NCI-H1930 (cell line): ENCODE measurements around the gene POLR2E.

Experiments
- DNase-seq, 2 experiments: peaks; one replicate each; lab custom pipeline; 2025; lab: John Stamatoyannopoulos, UW

The POLR2E gene

DNA sequence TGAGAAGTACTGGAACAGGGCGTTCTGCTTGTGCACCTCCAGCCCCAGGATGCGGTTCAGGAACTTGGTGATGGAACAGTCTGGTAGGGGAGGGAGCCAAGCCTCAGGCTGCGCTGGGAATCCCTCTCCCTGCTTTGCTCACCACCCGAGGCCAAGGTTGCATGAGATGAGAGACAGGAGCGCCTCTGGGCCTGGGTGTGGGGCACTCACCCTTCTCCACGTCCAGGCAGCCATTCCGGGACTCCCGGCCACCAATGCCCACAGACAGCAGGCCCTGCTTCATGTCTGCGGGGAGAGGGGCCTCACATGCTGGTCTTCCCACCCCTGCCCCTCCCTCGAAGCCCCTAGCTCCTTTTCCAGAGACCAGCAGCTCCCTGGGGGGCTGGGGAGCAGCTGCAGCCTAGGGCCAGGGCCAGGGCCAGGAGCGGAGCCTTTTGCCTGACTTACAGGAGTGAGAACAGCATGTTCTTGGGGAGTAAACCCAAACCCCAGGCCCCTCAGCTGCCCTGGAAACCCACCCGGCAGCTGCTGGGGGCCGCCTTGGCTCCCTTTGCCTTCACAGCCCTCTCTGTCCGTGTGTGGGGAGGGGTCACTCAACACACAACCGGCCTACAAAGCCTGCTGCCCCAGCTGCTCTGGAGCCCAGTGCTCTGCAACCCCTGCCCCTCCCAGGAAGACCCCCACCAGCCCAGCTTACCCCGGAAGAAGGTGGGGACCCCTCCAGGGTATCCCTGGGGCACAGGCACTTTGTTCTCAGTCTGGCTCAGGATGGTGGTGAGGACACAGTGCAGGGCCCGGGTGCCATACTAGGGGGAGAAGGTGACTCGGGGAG lies 15.8 kb upstream of the POLR2E start:
- no peak for DNase-seq

DNA sequence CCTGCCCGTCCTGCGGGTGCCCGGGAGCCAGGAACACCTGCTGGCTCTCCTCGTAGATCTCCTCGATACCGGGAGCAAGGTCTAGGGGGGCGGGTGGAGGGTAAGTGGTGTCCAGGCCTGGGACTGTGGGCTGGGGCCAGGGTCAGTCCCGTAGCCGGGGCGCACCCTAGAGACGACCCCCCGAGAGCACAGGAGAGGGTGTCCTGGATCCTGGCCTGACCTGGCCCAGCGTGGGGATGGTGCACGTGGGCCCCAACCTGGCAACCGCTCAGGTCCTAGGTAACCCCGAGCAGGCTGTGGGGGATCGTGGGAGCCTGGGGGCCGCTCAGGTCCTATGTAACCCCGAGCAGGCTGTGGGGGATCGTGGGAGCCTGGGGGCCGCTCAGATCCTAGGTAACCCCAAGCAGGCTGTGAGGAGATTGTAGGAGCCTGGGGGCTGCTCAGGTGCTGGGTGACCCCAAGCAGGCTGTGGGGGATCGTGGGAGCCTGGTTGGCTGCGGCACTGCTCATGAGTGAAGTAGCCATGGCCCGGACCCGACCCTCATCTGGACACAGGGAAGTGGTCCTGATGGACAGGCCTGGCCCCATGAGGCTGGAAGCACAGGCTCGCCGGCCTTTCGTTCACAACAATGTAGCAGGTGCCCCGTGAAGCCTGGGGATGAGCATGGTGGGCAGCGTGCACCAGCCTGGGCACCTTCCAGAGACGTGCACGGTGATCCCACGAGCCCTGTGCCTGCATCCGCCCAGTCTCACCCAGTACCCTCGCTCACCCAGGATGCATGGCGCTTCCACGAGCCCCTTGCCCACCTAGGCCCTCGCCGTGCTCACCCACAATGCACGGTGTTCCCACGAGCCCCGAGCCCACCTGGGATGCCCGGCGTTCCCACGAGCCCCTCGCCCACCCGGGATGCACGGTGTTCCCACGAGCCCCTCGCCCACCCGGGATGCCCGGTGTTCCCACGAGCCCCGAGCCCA lies 14.8 kb upstream of the POLR2E start:
- no peak for DNase-seq

- DNase-seq: no peak
Observed at GRCh38 chr19:1109032-1109551, 13.9 kb upstream of the POLR2E start.

DNA sequence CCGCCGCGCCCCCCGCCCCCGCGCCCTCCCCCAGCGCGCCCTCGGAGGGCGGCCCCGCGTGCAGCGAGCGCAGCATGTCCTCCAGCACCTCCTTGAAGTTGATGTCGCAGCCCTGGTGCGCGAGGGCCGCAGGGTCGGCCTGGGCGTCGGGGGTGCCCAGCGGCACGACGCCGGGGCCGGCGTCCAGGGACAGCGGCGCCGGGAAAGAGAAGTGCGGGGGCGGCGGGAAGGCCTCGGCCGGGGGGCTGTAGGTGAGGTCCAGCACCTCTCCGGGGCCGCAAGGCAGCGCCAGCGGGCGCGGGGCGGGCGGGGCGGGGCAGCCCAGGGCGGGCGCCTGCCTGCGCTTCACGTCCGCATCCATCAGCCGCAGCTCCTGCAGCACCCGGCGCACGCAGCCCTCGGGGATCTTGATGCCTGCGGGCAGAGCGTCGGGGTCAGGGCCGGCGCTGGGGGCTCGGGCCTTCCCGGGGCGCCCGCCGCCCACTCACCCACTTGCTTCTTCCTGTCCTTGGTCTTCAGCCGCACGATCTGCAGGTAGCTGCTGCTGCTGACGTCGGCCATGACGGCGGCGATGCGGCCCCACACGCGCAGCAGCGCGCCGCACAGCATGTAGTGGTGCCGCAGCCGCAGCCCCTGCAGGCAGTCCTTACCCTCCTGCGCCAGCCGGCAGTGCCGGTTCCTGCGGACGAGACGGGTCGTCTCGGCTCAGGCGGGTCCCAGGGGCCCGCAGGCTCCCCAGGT lies 13.3 kb upstream of the POLR2E start:
- no peak for DNase-seq

DNA sequence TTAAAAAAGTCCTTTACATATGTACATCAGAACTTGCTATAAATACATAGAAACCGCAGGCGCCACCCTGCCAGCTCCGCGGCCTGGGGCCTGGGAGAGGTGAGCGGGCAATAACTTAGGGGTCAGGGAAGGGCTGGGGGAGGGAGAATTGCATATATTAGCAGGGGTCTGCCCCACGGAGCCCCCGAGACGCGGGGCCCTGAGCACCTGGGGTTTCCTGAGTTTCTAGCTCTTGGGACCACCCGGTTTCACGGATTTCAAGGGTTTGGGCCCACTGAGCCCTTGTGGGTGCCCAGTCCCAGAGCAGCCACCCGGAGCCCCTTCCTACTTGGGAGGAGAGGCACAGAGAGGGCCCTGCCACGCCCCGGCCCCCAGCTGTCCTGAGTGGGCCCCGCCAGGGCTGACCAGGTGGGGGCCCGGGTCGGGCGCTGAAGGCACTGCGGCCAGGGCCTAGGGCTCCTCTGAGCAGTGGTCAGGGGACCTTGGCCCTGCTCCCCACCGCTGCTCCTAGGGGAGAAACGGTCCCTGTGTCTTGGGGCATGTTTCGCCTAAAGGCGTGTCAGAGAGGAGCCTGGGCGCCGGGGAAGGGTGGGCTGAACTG lies 12.6 kb upstream of the POLR2E start:
- DNase-seq: no peak

GRCh38 chr19:1106841-1107660 lies 11.9 kb upstream of the POLR2E start:
- DNase-seq: no peak

- DNase-seq: no peak
Observed at GRCh38 chr19:1105873-1106840, 11.0 kb upstream of the POLR2E start.

- DNase-seq: no peak
Observed at GRCh38 chr19:1105008-1105872, 10.1 kb upstream of the POLR2E start.

- DNase-seq: peak; percentile 78 to 80
Observed at GRCh38 chr19:1104311-1105007, 9.3 kb upstream of the POLR2E start.

DNA sequence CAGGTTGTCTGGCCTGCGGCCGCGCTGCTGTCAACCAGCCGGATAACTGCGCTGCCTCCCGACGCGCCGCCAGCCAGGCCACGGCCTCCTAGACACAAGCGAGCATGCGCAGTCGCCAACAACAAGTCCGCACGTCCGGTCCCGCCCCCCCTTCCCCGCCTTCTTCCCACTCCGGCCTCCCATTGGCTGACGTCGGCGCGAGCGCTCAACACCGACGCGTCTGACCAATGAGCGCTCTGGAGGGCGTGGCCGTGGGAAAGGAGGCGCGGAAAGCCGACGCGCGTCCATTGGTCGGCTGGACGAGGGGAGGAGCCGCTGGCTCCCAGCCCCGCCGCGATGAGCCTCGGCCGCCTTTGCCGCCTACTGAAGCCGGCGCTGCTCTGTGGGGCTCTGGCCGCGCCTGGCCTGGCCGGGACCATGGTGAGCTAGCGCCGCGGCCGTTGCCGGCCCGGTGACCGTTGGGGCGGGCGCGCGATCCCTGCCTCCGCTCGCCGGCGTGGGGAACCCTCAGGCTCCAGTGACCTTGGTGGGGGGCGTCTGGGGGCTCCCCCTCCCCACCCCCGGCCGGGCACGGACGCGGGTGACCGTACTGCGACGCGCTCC lies 8.6 kb upstream of the POLR2E start, which contains the start of gene GPX4:
Gene GPX4 (plus strand): TSS at position 287 of the 603 bp plus-strand sequence. CDS start 50 bp downstream, at position 337.
- DNase-seq: peak; percentile 95 to 97

DNA sequence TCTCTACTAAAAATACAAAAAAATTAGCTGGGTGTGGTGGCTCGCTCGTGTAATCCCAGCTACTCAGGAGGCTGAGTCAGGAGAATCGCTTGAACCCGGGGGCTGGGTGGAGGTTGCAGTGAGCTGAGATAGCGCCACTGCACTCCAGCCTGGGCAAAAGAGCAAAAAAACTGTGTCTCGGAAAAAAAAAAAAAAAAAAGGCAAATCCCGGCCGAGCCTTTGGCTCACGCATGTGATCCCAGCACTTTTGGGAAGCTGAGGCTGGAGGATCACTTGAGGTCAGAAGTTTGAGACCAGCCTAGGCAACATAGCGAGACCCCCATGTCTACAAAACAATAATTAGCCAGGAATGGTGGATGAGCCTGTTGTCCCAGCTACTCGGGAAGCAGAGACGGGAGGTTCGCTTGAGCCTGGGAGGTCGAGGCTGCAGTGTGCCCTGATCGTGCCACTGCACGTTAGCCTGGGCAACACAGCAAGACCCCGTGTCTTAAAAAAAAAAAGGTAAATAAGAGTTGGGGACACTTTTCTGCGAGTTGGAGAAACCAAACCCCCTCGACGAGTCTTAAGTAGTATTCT lies 8.0 kb upstream of the POLR2E start:
- no peak for DNase-seq

DNA sequence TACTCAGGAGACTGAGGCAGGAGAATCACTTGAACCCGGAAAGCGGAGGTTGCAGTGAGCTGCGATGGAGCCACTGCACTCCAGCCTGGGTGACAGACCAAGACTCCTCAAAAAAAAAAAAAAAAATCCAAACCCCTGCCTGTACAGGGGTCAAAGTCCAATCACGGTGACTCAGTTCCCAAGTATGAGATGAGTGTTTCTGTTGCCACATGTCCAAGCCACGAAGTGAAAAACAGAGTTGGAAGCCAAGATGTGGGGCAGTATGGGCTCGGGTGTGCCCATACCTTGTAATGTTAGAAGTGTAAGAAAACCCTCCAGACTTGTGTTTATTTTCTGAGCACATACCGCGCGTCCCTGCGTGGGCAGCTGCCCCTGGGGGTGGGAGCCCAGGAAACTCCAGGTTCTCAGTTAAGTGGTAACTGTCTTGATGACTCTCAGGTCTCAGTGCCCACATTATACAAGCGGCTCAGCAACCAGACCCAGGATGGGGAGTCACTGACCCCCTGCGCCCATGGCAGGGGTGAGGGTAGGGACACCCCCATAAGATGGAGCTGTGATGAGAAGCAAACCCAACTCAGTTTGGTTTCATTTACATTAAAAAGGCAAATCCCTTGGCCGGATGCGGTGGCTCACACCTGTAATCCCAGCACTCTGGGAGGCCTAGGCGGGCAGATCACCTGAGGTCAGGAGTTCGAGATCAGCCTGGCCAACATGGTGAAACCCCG lies 7.4 kb upstream of the POLR2E start:
- DNase-seq: no peak

- no peak for DNase-seq
Observed at GRCh38 chr19:1101337-1101698, 6.1 kb upstream of the POLR2E start.

- DNase-seq: no peak
Observed at GRCh38 chr19:1098177-1099051, 3.2 kb upstream of the POLR2E start.

DNA sequence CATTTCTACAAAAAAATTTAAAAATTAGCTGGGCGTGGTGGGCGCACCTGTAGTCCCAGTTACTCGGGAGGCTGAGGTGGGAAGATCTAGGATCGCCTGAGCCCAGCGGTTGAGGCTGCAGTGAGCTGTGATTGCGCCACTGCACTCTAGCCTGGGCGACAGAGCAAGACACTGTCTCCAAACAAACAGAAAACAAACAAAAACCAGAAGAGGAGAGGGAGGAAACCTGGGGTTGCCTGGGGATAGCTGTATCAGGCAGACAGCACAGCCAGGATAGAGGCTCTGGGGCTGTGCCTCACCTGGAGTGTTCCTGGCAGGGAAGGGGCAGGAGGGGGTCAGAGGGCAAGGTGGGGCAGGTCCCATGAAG lies 2.6 kb upstream of the POLR2E start:
- no peak for DNase-seq

DNA sequence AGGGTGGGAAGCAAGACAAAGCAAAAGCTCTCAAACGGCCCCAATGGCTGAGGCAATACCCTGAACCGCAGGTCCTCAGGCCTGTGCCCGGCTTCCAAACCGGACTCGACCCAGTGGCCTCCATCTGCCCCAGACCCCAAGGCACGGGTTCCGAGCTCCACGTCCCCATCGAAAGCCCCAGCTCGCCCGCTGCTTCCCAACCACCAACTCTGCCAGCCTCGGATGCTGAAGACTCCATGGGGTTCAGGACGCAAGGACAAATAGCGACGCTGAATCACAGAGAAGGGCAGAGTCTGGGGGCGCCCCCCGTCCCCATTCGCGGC lies 559 bp downstream of the POLR2E start:
- DNase-seq: no peak
